Measurements from ENCODE around the gene TOB1.

Gene TOB1

DNA sequence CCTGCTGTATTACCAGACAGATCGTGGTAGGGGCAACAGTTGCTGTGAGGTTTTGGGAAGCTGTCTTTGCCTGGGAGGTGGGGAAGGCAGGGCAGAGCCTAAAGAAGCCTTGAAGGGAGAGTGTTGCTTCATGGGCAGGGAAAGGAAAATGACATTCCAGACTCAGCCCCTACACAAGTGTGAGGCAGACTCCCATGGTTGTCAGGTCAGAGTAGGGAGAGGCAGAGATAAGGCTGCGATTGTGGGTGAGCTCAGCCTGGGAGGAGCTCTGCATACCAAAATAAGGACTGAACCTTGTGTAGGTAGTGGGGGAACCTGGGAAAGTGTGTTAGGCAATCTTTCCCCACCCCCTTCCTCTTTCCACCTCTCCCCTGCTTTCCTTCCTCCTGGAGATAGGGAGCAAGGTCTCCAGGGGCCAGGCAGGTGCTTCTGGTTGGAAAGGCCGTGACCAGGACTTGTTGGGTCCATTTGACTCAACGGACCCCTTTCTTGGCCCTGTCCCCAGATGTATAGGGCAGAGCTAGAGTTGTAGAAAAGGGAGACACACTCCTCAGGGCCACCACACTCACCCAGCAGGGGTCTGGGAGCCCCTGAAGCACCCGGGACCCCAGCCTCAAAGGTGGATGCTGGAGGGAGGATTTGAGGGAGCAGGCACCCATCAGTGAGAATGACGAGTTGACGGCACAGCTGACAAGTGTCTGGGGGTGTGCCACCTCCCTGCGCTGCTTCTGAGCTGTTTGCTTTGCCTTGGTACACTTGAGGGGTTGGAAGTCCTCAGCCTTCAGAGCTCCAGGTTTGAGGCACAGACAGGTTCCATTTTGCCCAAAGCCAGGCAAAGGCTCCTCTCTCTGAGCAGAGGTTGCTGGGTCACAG is 18.5 kb upstream of the TOB1 start:
- Histone ChIP-seq H3K4me3 (no peak overlapping the region), H3K27me3 (no peaks in the 10 kb centered on the region), H3K4me1 (no peaks in the 10 kb centered on the region), H3K36me3 (no peaks in the 10 kb centered on the region), H3K9me3 (peaks cover 0 to 3% (median 0%) of the 10 kb centered on the region in 3 donors), H3K27ac (no peak overlapping the region)
- TF ChIP-seq, protein P1, sequence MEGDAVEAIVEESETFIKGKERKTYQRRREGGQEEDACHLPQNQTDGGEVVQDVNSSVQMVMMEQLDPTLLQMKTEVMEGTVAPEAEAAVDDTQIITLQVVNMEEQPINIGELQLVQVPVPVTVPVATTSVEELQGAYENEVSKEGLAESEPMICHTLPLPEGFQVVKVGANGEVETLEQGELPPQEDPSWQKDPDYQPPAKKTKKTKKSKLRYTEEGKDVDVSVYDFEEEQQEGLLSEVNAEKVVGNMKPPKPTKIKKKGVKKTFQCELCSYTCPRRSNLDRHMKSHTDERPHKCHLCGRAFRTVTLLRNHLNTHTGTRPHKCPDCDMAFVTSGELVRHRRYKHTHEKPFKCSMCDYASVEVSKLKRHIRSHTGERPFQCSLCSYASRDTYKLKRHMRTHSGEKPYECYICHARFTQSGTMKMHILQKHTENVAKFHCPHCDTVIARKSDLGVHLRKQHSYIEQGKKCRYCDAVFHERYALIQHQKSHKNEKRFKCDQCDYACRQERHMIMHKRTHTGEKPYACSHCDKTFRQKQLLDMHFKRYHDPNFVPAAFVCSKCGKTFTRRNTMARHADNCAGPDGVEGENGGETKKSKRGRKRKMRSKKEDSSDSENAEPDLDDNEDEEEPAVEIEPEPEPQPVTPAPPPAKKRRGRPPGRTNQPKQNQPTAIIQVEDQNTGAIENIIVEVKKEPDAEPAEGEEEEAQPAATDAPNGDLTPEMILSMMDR (IDR thresholded peaks at IDR 0.05): no peak
- intact Hi-C loops (cut with DNase I; ENCODE audit: low total_unique reads): no loop called here
- DNase-seq: no peak

DNA sequence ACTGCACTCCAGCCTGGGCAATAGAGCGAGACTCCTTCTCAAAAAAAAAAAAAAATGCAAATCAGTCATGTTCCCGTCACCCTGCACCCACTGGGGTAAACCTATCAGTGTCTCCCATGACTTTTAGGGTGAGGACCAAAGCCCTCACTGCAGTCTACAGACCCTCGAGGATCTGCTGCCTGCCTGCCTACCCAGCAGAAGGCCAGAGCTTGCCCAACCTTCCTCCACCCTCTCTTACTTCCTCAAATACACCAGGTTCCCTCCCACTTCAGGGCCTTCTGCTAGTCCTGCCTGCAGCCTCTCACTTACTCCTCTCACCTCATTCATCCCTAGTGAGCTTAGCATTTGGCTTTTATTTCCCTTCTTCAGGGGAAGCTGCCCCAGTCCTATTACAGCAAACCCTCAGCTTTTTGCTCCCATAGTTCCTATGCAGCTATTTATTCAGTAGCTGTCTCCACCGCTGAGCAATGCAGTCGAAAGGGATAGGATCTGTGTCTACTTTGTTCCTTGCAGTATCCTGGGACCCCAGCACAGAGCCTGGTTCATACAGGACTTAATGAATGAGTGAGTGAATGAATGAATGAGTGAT is 17.8 kb upstream of the TOB1 start:
- TF ChIP-seq, protein P1 (IDR thresholded peaks at IDR 0.05): no peak
- H3K36me3 ChIP-seq: no peaks in the 10 kb centered on the region
- DNase-seq: peak in 1 of 2 donors; percentile 27
- H3K4me1 ChIP-seq: no peaks in the 10 kb centered on the region
- no peaks in the 10 kb centered on the region for H3K27me3 ChIP-seq
- peaks cover 0 to 3% (median 0%) of the 10 kb centered on the region in 3 donors for H3K9me3 ChIP-seq
- intact Hi-C loops (cut with DNase I; ENCODE audit: low total_unique reads): no loop called here
- no peak overlapping the region for H3K4me3 ChIP-seq
- H3K27ac ChIP-seq: no peak overlapping the region

DNA sequence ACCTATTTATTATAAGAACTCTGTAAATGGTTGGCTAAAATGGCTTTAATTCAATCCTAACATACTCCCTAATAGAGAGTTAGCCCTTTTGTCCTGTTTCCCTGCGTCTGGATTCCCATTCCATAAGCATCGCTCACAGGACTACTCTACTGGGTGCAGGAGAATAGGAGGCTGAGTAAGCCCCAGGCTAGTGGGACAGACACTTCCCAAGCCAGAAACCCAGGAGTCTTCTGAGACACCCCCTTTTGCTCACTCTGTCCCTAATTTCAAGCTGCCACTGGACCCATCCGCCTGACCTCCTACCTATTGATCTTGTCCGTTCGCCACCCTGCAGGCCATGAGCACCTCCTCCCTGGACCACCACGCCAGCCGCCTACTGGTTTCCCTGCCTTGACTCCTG is 16.7 kb upstream of the TOB1 start:
- no peak overlapping the region for H3K27ac ChIP-seq
- no peaks in the 10 kb centered on the region for H3K4me1 ChIP-seq
- no peak for DNase-seq
- TF ChIP-seq, protein P1 (IDR thresholded peaks at IDR 0.05): no peak
- intact Hi-C loops (cut with DNase I; ENCODE audit: low total_unique reads): no loop called here
- H3K27me3 ChIP-seq: no peaks in the 10 kb centered on the region
- H3K4me3 ChIP-seq: no peak overlapping the region
- H3K9me3 ChIP-seq: peaks cover 0 to 3% (median 0%) of the 10 kb centered on the region in 3 donors
- no peaks in the 10 kb centered on the region for H3K36me3 ChIP-seq

DNA sequence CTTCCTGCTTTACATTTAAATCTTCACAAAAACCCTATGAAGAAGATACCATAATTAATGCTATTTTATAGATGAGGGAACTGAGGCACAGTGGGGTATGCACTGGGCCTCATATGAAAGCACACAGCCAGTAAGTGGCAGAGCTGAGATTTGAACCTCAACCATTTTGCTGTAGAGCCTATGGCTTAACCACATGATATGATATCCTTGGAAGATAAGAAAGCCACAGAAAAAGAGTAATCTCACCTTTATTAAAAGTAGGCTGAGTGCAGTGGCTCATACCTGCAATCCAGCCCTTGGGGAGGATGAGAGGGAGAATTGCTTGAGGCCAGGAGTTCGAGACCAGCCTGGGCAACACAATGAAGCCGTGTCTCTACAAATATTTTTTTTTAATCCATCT is 15.0 kb upstream of the TOB1 start:
- Histone ChIP-seq H3K9me3 (peaks cover 0 to 3% (median 0%) of the 10 kb centered on the region in 3 donors), H3K4me3 (no peak overlapping the region), H3K4me1 (peaks cover 0 to under 1% (median 0%) of the 10 kb centered on the region in 4 donors), H3K36me3 (no peaks in the 10 kb centered on the region), H3K27me3 (no peaks in the 10 kb centered on the region), H3K27ac (no peak overlapping the region)
- DNase-seq: no peak
- TF ChIP-seq, protein P1 (IDR thresholded peaks at IDR 0.05): no peak
- intact Hi-C loops (cut with DNase I; ENCODE audit: low total_unique reads): no loop called here

DNA sequence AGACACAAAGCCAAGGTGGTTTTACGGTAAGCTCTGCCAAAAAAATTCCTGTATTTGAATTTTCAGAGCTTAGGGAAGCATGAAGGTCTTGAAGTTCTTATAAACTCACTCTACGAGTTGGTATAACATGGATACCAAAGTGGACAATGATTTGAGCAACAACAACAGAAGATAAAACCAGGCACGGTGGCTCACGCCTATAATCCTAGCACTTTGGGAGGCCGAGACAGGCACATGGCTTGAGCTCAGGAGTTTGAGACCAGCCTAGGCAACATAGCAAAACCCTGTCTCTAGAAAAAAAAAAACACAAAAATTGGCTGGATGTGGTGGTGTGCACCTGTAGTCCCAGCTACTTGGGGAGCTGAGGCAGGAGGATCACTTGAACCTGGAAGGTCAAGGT is 12.9 kb upstream of the TOB1 start:
- H3K9me3 ChIP-seq: peaks cover 0 to 3% (median 0%) of the 10 kb centered on the region in 3 donors
- H3K27me3 ChIP-seq: no peaks in the 10 kb centered on the region
- H3K36me3 ChIP-seq: no peaks in the 10 kb centered on the region
- intact Hi-C loops (cut with DNase I; ENCODE audit: low total_unique reads): loop anchor here (5.0 kb wide), 1 partner anchor 33 kb away; no protein-coding TSS in a partner anchor
- H3K27ac ChIP-seq: no peak overlapping the region
- TF ChIP-seq, protein P1 (IDR thresholded peaks at IDR 0.05): no peak
- DNase-seq: no peak
- no peak overlapping the region for H3K4me3 ChIP-seq
- H3K4me1 ChIP-seq: peaks cover 0 to 13% (median 0%) of the 10 kb centered on the region in 4 donors
